Measurements from ENCODE around the gene KCNQ1. TPM values are rescaled to one million over a fixed set of nuclear protein-coding genes. Genes with fewer than 3 reads are reported as not detected.

The KCNQ1 gene
- polyA plus RNA-seq, 1 donor (not counting 4 experiments of a cell fraction or from before 2014, with no cell fraction given) = not detected

DNA sequence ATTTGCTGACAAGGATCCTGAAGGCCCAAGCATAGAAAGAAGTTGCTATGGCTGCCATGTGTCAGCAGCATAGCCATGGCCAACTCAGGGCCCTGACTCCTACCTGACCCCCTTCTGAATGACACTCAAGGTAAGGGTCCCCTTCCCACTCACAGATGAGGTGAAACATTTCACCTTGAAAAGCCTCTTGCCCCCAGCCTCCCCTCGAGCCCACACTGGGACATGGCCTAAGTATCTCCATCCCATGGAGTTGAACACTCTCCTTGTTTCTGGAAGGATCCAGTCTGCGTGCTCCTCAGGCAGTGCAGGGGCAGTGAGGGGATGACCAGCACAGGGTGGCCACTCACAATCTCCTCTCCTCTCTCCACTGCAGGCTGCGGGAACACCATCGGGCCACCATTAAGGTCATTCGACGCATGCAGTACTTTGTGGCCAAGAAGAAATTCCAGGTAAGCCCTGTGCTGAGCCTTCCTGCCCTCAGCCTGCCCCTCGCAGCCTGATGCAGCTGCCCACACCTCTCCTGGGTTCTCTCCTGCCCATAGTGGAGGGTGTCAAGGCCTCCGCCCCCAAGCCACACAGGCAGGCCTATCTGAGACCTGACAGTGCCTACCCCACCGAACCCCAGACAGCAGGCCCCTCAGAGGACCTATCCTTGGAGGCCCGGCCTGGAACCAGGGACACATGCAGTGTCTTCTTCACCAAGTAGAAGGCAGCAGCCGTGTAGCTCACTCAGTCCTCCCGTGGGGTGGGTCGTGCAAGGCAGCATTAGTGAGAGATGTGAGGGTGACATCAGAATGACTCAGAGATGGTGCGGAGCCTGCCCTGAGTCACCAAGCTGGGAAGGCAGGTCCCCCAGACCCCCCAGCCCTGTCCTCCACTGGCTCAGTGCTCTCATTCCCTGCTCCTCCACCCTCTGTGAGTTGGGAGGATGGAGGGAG lies 323.9 kb downstream of the KCNQ1 start:
- Histone ChIP-seq H4K20me1 (ENCODE audit: control insufficient read depth, extremely low read depth, insufficient read depth, low read length) (no peaks in the 10 kb centered on the region), H3K9me1 (ENCODE audit: control insufficient read depth, extremely low read depth, insufficient read depth, low read length) (no peaks in the 10 kb centered on the region), H3K27ac (ENCODE audit: control insufficient read depth, insufficient read depth, low read length) (no peak overlapping the region), H3K9ac (ENCODE audit: control insufficient read depth, extremely low read depth, insufficient read depth, low read length) (no peak overlapping the region), H3K4me2 (ENCODE audit: control insufficient read depth, extremely low read depth, insufficient read depth, low read depth, low read length) (no peak overlapping the region), H3K36me3 (ENCODE audit: control insufficient read depth in 2 of 2, extremely low read depth in 1 of 2, insufficient read depth in 2 of 2, low read length in 2 of 2) (no peaks in the 10 kb centered on the region), H2AFZ (ENCODE audit: control insufficient read depth, low read length) (no peak overlapping the region), H3K9me3 (ENCODE audit: control insufficient read depth, low read depth, low read length) (no peaks in the 10 kb centered on the region), H3K27me3 (ENCODE audit: control insufficient read depth, extremely low read depth, insufficient read depth, low read length) (peaks cover 25% of the 10 kb centered on the region), H3K4me3 (ENCODE audit: control insufficient read depth in 2 of 3, extremely low read depth in 1 of 3, insufficient read depth in 2 of 3, low read depth in 1 of 3, low read length in 3 of 3) (no peak overlapping the region), H3K79me2 (ENCODE audit: control insufficient read depth, insufficient read depth, low read length) (no peaks in the 10 kb centered on the region), H3K4me1 (ENCODE audit: control insufficient read depth, extremely low read depth, insufficient read depth, low read length) (peaks cover 2% of the 10 kb centered on the region)
- TF ChIP-seq, protein P1, sequence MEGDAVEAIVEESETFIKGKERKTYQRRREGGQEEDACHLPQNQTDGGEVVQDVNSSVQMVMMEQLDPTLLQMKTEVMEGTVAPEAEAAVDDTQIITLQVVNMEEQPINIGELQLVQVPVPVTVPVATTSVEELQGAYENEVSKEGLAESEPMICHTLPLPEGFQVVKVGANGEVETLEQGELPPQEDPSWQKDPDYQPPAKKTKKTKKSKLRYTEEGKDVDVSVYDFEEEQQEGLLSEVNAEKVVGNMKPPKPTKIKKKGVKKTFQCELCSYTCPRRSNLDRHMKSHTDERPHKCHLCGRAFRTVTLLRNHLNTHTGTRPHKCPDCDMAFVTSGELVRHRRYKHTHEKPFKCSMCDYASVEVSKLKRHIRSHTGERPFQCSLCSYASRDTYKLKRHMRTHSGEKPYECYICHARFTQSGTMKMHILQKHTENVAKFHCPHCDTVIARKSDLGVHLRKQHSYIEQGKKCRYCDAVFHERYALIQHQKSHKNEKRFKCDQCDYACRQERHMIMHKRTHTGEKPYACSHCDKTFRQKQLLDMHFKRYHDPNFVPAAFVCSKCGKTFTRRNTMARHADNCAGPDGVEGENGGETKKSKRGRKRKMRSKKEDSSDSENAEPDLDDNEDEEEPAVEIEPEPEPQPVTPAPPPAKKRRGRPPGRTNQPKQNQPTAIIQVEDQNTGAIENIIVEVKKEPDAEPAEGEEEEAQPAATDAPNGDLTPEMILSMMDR (optimal IDR thresholded peaks at IDR 0.05 in 1 of 3, IDR thresholded peaks at IDR 0.05 in 1 of 3, conservative IDR thresholded peaks at IDR 0.05 in 1 of 3; ENCODE audit: extremely low read depth in 1 of 3, insufficient read depth in 2 of 3, low read length in 3 of 3) = no peak
- no peak for TF ChIP-seq EZH2 (IDR thresholded peaks at IDR 0.05; ENCODE audit: low read length)
- DNase-seq (ENCODE audit: low read depth, low spot score) = no peak
- dilution Hi-C loops (cut with MboI; ENCODE audit: extremely low pct_ligation_motif_present, low sequenced_read_pairs) = no loop called here
- no peak for FAIRE-seq

DNA sequence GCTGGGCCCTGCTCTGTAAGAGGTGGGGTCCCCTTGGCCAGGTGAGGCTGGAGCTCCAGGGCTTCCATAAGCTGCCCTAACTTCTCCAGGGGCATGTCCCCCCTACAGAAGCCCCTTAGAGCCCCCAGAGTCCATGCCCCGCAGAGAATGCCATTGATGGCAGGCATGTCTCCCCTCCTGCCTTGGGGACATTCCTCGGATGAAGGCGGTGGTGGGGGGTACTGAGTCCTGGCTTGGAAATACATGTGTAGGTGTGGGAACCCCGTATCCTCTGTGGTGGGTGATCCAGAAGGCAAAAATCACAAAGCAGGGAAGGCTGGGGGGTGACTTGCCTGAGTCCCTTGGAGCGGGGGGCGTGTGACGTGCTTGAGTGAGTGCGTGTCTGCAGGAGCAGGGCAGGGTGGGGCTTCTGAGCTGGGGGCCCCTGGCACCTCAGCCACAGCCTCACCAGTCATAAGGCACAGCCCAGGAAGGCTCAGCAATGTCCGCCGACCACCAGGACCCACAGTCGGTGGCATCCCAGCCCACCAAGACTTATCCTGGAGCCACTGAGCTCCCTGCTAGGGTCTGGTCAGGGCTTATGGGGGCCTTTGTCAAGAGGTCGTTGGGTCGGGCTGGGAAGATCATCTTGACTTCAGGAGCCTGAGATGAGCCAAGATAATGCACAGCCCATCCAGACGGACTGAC lies 324.7 kb downstream of the KCNQ1 start:
- Histone ChIP-seq H3K9me3 (ENCODE audit: control insufficient read depth, low read depth, low read length) (no peaks in the 10 kb centered on the region), H3K27me3 (ENCODE audit: control insufficient read depth, extremely low read depth, insufficient read depth, low read length) (peaks cover 33% of the 10 kb centered on the region), H3K9ac (ENCODE audit: control insufficient read depth, extremely low read depth, insufficient read depth, low read length) (no peak overlapping the region), H3K4me1 (ENCODE audit: control insufficient read depth, extremely low read depth, insufficient read depth, low read length) (peaks cover 2% of the 10 kb centered on the region), H3K4me2 (ENCODE audit: control insufficient read depth, extremely low read depth, insufficient read depth, low read depth, low read length) (no peak overlapping the region), H3K79me2 (ENCODE audit: control insufficient read depth, insufficient read depth, low read length) (no peaks in the 10 kb centered on the region), H4K20me1 (ENCODE audit: control insufficient read depth, extremely low read depth, insufficient read depth, low read length) (no peaks in the 10 kb centered on the region), H3K9me1 (ENCODE audit: control insufficient read depth, extremely low read depth, insufficient read depth, low read length) (no peaks in the 10 kb centered on the region), H3K36me3 (ENCODE audit: control insufficient read depth in 2 of 2, extremely low read depth in 1 of 2, insufficient read depth in 2 of 2, low read length in 2 of 2) (no peaks in the 10 kb centered on the region), H3K27ac (ENCODE audit: control insufficient read depth, insufficient read depth, low read length) (no peak overlapping the region), H3K4me3 (ENCODE audit: control insufficient read depth in 2 of 3, extremely low read depth in 1 of 3, insufficient read depth in 2 of 3, low read depth in 1 of 3, low read length in 3 of 3) (no peak overlapping the region), H2AFZ (ENCODE audit: control insufficient read depth, low read length) (no peak overlapping the region)
- DNase-seq (ENCODE audit: low read depth, low spot score) (no peak), FAIRE-seq (no peak)
- dilution Hi-C loops (cut with MboI; ENCODE audit: extremely low pct_ligation_motif_present, low sequenced_read_pairs) = no loop called here
- no peak for TF ChIP-seq EZH2 (IDR thresholded peaks at IDR 0.05; ENCODE audit: low read length)
- TF ChIP-seq, protein P1 (optimal IDR thresholded peaks at IDR 0.05 in 1 of 3, IDR thresholded peaks at IDR 0.05 in 1 of 3, conservative IDR thresholded peaks at IDR 0.05 in 1 of 3; ENCODE audit: extremely low read depth in 1 of 3, insufficient read depth in 2 of 3, low read length in 3 of 3) = no peak

All from keratinocyte (primary cell).